ENCODE data around the gene CXCL9. TPM values are rescaled to one million over a fixed set of nuclear protein-coding genes. Genes with fewer than 3 reads are reported as not detected.
"Not testable (repeated sequence)": the region's sequence is repeated elsewhere in the genome, so short reads cannot be mapped to it uniquely, and the experiment has no call there.

The CXCL9 gene
- total RNA-seq (0.04 TPM), polyA plus RNA-seq (ENCODE audit: insufficient read depth in 1 of 8, insufficient read length in 8 of 8, low replicate concordance in 1 of 8) (under 1 TPM in 6 of 8 donors, not detected in 2; 0.04 to 0.41 (median 0.09) TPM)
- long read RNA-seq, donor 1: 0 reads
- long read RNA-seq, donor 2: 0 reads
- long read RNA-seq, donor 3: 0 reads
- long read RNA-seq, donor 4: 0 reads
- long read RNA-seq, donor 5: 0 reads
- long read RNA-seq, donor 6: 0 reads
- long read RNA-seq, donor 7: 0 reads
- long read RNA-seq, donor 8: 0 reads
- long read RNA-seq, donor 9: 0 reads
- long read RNA-seq, donor 10: 0 reads
- long read RNA-seq, donor 11: 0 reads

DNA sequence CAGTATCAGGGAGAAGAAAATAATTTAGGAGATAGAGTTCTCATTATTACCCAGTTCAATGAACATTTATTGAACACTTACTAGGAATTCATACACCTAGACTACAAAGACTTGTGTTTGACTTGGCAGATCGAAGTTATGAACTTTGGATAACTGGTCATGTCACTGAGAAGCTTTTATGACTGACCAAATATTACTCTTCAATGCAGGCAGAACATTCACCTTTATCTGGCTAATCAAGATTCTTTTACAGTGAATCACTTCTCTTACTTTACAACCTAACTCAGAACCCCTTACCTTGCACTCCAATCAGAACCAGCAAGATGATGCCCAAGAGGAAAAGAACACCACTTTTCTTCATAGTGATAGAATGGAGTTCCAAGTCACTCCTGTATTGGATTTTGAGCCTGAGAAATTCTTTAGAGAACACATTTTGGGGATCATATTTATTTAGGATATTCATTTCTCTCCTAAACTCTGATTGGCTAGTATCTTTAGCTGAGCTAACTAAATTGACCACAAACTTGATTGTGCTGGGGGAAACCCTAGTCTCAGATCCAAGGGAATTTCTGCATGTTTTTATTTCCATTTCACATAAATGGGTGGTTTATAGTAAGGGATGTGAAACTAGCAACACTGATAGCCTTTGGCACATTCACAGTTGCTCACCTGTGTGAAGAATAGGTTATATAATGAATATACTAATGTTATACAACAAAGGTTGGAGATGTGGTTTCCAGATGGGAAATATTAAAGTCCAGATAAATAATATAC is at the start of gene CXCL9:
TSS of gene CXCL9 (minus strand) at position 421 of the 774 bp plus-strand sequence. CDS start at position 361, 60 bp downstream.
- Histone ChIP-seq H3K9me3 (replicated peaks; ENCODE audit: control insufficient read depth, low read depth, low read length) (no peaks in the 10 kb centered on the region), H3K27me3 (ENCODE audit: control insufficient read depth, insufficient read depth, low read length) (no peaks in the 10 kb centered on the region), H3K36me3 (ENCODE audit: control insufficient read depth, insufficient read depth, low read length) (no peaks in the 10 kb centered on the region), H3K4me1 (ENCODE audit: control insufficient read depth, insufficient read depth, low read length) (peaks cover 10% of the 10 kb centered on the region), H3K27ac (ENCODE audit: low read length) (no peak within 1 kb of the TSS), H3K4me3 (ENCODE audit: low read length) (no peak within 1 kb of the TSS)
- no CpG with 5 or more reads among the region's 1 CpG for WGBS (ENCODE audit: insufficient coverage)
- no peak for DNase-seq

DNA sequence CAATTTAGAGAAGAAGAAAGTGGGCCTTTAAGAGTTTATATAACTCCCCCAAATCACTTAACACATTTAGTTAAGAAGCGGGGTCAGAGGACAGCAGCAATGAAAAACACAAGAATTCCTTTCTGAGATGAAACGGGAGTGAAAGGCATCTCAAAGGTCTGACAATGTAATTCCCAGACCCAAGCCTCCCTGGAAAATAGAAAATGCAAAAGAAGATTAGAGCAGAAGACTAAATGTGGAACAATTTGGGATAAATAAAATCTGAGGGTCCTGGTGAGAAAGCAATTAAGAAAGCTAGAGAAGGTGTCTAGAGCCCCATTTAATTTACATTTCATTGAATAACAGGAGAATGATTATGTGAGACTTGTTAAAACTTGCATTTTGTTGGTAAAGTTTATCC is 48.1 kb upstream of the CXCL9 start:
- no CpG with 5 or more reads among the region's 2 CpGs for WGBS (ENCODE audit: insufficient coverage)
- H3K27me3 ChIP-seq (ENCODE audit: control insufficient read depth, insufficient read depth, low read length): no peaks in the 10 kb centered on the region
- no peak overlapping the region for H3K4me3 ChIP-seq (ENCODE audit: low read length)
- no peaks in the 10 kb centered on the region for H3K4me1 ChIP-seq (ENCODE audit: control insufficient read depth, insufficient read depth, low read length)
- DNase-seq: no peak
- H3K36me3 ChIP-seq (ENCODE audit: control insufficient read depth, insufficient read depth, low read length): no peaks in the 10 kb centered on the region
- no peaks in the 10 kb centered on the region for H3K9me3 ChIP-seq (replicated peaks; ENCODE audit: control insufficient read depth, low read depth, low read length)
- no peak overlapping the region for H3K27ac ChIP-seq (ENCODE audit: low read length)

DNA sequence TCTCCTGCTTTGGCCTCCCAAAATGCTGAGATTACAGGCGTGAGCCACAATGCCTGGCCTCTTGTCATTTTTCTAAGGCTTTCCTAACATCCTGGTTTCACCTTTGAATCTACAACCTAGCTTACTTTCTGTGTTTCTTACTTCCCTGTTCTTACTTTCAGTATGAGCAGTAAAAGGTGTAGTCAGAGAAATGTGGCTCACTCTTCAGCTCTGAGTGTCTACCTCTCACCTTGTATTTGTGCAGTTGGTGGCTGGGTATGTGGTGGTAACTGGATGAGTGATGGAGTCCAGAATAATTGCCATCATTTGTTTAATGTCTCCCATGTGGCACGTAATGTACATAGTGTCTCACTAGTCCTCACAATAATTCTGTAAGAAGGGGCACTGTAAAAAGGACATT is 47.7 kb upstream of the CXCL9 start:
- H3K36me3 ChIP-seq (ENCODE audit: control insufficient read depth, insufficient read depth, low read length): no peaks in the 10 kb centered on the region
- H3K9me3 ChIP-seq (replicated peaks; ENCODE audit: control insufficient read depth, low read depth, low read length): no peaks in the 10 kb centered on the region
- no peaks in the 10 kb centered on the region for H3K4me1 ChIP-seq (ENCODE audit: control insufficient read depth, insufficient read depth, low read length)
- 100% methylated on average over 1 of the region's 2 CpGs for WGBS (ENCODE audit: insufficient coverage)
- DNase-seq: no peak
- no peak overlapping the region for H3K4me3 ChIP-seq (ENCODE audit: low read length)
- H3K27me3 ChIP-seq (ENCODE audit: control insufficient read depth, insufficient read depth, low read length): no peaks in the 10 kb centered on the region
- H3K27ac ChIP-seq (ENCODE audit: low read length): no peak overlapping the region

DNA sequence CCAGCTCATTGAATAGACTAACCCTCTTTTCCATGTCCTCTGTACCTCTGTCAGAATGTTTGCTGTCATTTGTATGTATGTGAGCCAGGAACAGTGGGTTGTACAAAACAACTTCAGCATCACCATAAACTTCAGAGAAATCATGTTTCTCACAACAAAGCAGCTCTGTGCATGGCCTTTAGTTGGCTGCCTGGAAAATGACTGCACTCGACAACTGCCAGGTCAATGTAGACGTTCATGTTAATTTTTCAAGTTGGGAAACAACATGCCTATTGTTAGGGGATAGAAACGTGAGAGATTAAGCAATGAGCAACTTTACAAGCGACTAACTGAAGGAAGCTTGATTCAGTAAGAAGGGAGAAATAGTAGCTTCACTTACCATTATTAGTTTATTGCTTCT is 46.4 kb upstream of the CXCL9 start:
- H3K27ac ChIP-seq (ENCODE audit: low read length): no peak overlapping the region
- WGBS (ENCODE audit: insufficient coverage): 21% methylated on average over 2 of the region's 4 CpGs
- peak; percentile 34 for DNase-seq

DNA sequence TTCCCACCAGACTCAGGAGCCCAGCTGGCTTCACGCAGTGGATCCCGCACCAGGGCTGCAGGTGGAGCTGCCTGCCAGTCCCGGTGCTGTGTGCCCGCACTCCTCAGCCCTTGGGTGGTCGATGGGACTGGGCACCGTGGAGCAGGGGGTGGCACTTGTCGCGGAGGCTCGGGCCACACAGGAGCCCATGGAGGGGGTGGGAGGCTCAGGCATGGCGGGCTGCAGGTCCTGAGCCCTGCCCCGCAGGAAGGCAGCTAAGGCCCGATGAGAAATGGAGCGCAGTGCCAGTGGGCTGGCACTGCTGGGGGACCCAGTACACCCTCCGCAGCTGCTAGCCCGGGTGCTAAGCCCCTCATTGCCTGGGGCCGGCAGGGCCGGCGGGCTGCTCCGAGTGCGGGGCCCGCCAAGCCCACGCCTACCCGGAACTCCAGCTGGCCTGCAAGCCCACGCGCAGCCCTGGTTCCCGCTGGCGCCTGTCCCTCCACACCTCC is 43.3 kb upstream of the CXCL9 start:
- H3K27me3 ChIP-seq (ENCODE audit: control insufficient read depth, insufficient read depth, low read length); H3K4me3 ChIP-seq (ENCODE audit: low read length); H3K4me1 ChIP-seq (ENCODE audit: control insufficient read depth, insufficient read depth, low read length); H3K9me3 ChIP-seq (replicated peaks; ENCODE audit: control insufficient read depth, low read depth, low read length); H3K27ac ChIP-seq (ENCODE audit: low read length); DNase-seq; H3K36me3 ChIP-seq (ENCODE audit: control insufficient read depth, insufficient read depth, low read length): not testable (repeated sequence)
- 93% methylated on average over 21 of the region's 27 CpGs for WGBS (ENCODE audit: insufficient coverage)

More for the DNA sequence above, 46.4 kb upstream of the CXCL9 start:
- Histone ChIP-seq H3K36me3 (ENCODE audit: control insufficient read depth, insufficient read depth, low read length) (no peaks in the 10 kb centered on the region), H3K9me3 (replicated peaks; ENCODE audit: control insufficient read depth, low read depth, low read length) (no peaks in the 10 kb centered on the region), H3K4me3 (ENCODE audit: low read length) (no peak overlapping the region), H3K27me3 (ENCODE audit: control insufficient read depth, insufficient read depth, low read length) (no peaks in the 10 kb centered on the region), H3K4me1 (ENCODE audit: control insufficient read depth, insufficient read depth, low read length) (no peaks in the 10 kb centered on the region)

DNA sequence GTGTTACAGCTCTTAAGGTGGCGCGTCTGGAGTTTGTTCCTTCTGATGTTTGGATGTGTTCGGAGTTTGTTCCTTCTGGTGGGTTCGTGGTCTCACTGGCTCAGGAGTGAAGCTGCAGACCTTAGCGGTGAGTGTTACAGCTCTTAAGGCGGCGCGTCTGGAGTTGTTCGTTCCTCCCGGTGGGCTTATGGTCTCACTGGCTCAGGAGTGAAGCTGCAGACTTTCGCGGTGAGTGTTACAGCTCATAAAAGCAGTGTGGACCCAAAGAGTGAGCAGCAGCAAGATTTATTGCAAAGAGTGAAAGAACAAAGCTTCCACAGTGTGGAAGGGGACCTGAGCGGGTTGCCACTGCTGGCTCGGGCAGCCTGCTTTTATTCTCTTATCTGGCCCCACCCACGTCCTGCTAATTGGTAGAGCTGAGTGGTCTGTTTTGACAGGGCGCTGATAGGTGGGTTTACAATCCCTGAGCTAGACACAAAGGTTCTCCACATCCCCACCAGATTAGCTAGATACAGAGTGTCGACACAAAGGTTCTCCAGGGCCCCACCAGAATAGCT is 42.6 kb upstream of the CXCL9 start:
- 85% methylated on average over 4 of the region's 17 CpGs for WGBS (ENCODE audit: insufficient coverage)
- not testable (repeated sequence) for DNase-seq; H3K36me3 ChIP-seq (ENCODE audit: control insufficient read depth, insufficient read depth, low read length)

DNA sequence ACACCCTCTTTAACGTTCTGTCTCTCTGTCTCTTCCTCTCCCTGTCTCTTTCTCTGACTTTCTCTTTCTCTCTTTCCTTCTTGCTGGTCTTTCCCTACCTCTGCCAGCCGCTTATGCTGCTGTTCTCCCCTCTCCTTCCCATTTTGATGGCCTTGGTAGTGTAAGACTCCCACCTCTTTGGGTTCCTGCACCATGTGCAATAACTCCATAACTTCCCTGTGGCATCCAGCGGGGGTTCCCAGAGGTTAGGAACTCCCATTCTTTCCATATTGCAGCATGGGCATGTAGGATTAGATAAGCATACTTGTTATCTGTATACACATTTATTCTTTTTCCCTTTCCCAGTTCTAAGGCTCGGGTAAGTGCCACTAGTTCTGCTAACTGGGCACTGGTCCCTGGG is 37.4 kb upstream of the CXCL9 start:
- DNase-seq; H3K27me3 ChIP-seq (ENCODE audit: control insufficient read depth, insufficient read depth, low read length); H3K4me1 ChIP-seq (ENCODE audit: control insufficient read depth, insufficient read depth, low read length); H3K27ac ChIP-seq (ENCODE audit: low read length); H3K4me3 ChIP-seq (ENCODE audit: low read length); H3K9me3 ChIP-seq (replicated peaks; ENCODE audit: control insufficient read depth, low read depth, low read length); H3K36me3 ChIP-seq (ENCODE audit: control insufficient read depth, insufficient read depth, low read length): not testable (repeated sequence)
- 73% methylated on average over 2 of the region's 4 CpGs for WGBS (ENCODE audit: insufficient coverage)

More for the DNA sequence above, 42.6 kb upstream of the CXCL9 start:
- not testable (repeated sequence) for H3K4me1 ChIP-seq (ENCODE audit: control insufficient read depth, insufficient read depth, low read length); H3K4me3 ChIP-seq (ENCODE audit: low read length); H3K27ac ChIP-seq (ENCODE audit: low read length); H3K27me3 ChIP-seq (ENCODE audit: control insufficient read depth, insufficient read depth, low read length); H3K9me3 ChIP-seq (replicated peaks; ENCODE audit: control insufficient read depth, low read depth, low read length)

DNA sequence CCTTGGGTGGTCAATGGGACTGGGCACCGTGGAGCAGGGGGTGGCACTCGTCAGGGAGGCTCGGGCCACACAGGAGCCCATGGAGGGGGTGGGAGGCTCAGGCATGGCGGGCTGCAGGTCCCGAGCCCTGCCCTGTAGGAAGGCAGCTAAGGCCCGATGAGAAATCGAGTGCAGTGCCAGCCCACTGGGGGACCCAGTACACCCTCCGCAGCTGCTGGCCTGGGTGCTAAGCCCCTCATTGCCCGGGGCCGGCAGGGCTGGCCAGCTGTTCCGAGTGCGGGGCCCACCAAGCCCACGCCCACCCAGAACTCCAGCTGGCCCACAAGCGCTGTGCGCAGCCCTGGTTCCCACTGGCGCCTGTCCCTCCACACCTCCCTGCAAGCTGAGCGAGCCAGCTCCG is 36.0 kb upstream of the CXCL9 start:
- H3K4me1 ChIP-seq (ENCODE audit: control insufficient read depth, insufficient read depth, low read length); H3K9me3 ChIP-seq (replicated peaks; ENCODE audit: control insufficient read depth, low read depth, low read length); H3K36me3 ChIP-seq (ENCODE audit: control insufficient read depth, insufficient read depth, low read length); H3K27ac ChIP-seq (ENCODE audit: low read length); H3K27me3 ChIP-seq (ENCODE audit: control insufficient read depth, insufficient read depth, low read length); H3K4me3 ChIP-seq (ENCODE audit: low read length); DNase-seq: not testable (repeated sequence)
- 96% methylated on average over 4 of the region's 18 CpGs for WGBS (ENCODE audit: insufficient coverage)

DNA sequence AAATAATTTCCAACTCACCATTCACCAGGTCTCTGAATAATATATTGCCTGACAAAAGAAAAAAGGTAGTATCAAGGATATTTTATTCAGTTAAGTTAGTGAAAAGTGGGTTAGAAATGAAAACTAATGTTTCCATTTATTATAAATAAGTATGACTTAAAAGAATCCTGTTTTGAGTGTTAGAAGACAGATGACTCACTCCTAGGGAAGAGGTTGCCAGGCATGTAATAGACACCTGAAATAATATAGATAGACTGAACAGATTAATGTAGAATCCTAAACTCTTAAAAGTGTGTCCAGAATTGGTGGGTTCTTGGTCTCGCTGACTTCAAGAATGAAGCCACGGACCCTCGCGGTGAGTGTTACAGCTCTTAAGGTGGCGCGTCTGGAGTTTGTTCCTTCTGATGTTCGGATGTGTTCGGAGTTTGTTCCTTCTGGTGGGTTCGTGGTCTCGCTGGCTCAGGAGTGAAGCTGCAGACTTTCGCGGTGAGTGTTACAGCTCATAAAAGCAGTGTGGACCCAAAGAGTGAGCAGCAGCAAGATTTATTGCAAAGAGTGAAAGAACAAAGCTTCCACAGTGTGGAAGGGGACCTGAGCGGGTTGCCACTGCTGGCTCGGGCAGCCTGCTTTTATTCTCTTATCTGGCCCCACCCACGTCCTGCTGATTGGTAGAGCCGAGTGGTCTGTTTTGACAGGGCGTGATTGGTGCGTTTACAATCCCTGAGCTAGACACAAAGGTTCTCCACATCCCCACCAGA is 35.1 kb upstream of the CXCL9 start:
- H3K36me3 ChIP-seq (ENCODE audit: control insufficient read depth, insufficient read depth, low read length); H3K4me3 ChIP-seq (ENCODE audit: low read length); DNase-seq; H3K27ac ChIP-seq (ENCODE audit: low read length); H3K27me3 ChIP-seq (ENCODE audit: control insufficient read depth, insufficient read depth, low read length); H3K4me1 ChIP-seq (ENCODE audit: control insufficient read depth, insufficient read depth, low read length); H3K9me3 ChIP-seq (replicated peaks; ENCODE audit: control insufficient read depth, low read depth, low read length): not testable (repeated sequence)
- 67% methylated on average over 1 of the region's 18 CpGs for WGBS (ENCODE audit: insufficient coverage)

DNA sequence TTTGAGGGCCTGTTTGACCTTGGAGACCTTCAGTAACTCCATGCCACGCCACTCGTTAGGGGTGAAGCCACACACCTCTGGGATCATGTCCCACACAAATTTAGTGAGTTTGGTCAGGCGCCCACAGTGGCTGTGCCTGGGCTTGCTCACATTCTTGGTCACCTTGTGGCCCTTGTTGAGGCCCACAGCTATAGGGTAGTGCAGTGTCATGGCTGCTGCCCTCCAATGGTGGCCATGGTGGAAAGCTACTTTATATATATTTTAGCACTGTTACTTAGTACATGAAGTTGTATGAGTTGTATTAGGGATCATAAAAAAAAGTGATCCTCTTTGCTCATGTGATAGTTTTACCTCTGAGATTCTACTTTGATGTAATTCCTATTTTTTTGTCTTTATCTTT is 29.5 kb upstream of the CXCL9 start:
- Histone ChIP-seq H3K27me3 (ENCODE audit: control insufficient read depth, insufficient read depth, low read length) (no peaks in the 10 kb centered on the region), H3K4me1 (ENCODE audit: control insufficient read depth, insufficient read depth, low read length) (no peaks in the 10 kb centered on the region), H3K4me3 (ENCODE audit: low read length) (no peak overlapping the region), H3K9me3 (replicated peaks; ENCODE audit: control insufficient read depth, low read depth, low read length) (no peaks in the 10 kb centered on the region), H3K36me3 (ENCODE audit: control insufficient read depth, insufficient read depth, low read length) (no peaks in the 10 kb centered on the region), H3K27ac (ENCODE audit: low read length) (no peak overlapping the region)
- no peak for DNase-seq
- 80% methylated on average over 3 of the region's 3 CpGs for WGBS (ENCODE audit: insufficient coverage)

All from muscle of leg (tissue), 16 donors.